PC-9 (cell line): Measurements from ENCODE around the gene SMPDL3B.

Experiments
- CTCF ChIP-seq: fragments of 200-600 bp; sonication (generic); conservative IDR thresholded peaks from 2 replicates; pipeline ENCODE4 v1.6.1; 2017; ENCODE audit warnings: mixed run types, antibody characterized with exemption, mild to moderate bottlenecking, moderate library complexity
- EZH2 ChIP-seq: fragments of 200-600 bp; sonication (generic); IDR thresholded peaks from 2 replicates; pipeline ENCODE4 v1.8.0; 2017; ENCODE audit warnings: antibody characterized with exemption, low read depth

GRCh38 chr1:27891196-27891889, 43.5 kb upstream of the SMPDL3B start:
- no peak for TF ChIP-seq CTCF
- TF ChIP-seq EZH2: no peak
